Osteocyte (in vitro differentiated cells): ENCODE measurements around the gene CELA2A. TPM values are rescaled to one million over a fixed set of nuclear protein-coding genes. Genes with fewer than 3 reads are reported as not detected.

Experiments used
- DNase-seq: peaks from one replicate; pipeline ENCODE4 v3.0.0; 2021; ENCODE audit warnings: mixed read lengths; ENCODE audit not compliant: unreplicated experiment; ENCODE audit errors: extremely low spot score
- H3K27ac Mint-ChIP-seq: one replicate; pipeline ENCODE4 v1.8.0; 2021; ENCODE audit warnings: mild to moderate bottlenecking, mixed read lengths; ENCODE audit not compliant: unreplicated experiment
- H3K27me3 Mint-ChIP-seq: one replicate; pipeline ENCODE4 v1.8.0; 2021; ENCODE audit warnings: mixed read lengths; ENCODE audit not compliant: unreplicated experiment
- H3K36me3 Mint-ChIP-seq: one replicate; pipeline ENCODE4 v1.8.0; 2021; ENCODE audit warnings: mixed read lengths; ENCODE audit not compliant: unreplicated experiment
- H3K4me1 Mint-ChIP-seq: one replicate; pipeline ENCODE4 v1.8.0; 2021; ENCODE audit warnings: mixed read lengths; ENCODE audit not compliant: unreplicated experiment
- H3K4me3 Mint-ChIP-seq: one replicate; pipeline ENCODE4 v1.8.0; 2021; ENCODE audit warnings: mild to moderate bottlenecking, moderate library complexity, mixed read lengths; ENCODE audit not compliant: unreplicated experiment
- H3K9me3 Mint-ChIP-seq: one replicate; pipeline ENCODE4 v1.8.0; 2021; ENCODE audit warnings: mixed read lengths; ENCODE audit not compliant: unreplicated experiment
- total RNA-seq: library from RNA; stranded (reverse); gene quantifications from 2 replicates; pipeline ENCODE4 v1.2.1, GENCODE V29; 2021
- TF ChIP-seq, protein P1 (sequence below): fragments of 200-600 bp; sonication (generic); IDR thresholded peaks from 2 replicates; pipeline ENCODE4 v1.5.0; 2021; ENCODE audit warnings: antibody characterized with exemption, mild to moderate bottlenecking, moderate library complexity

Gene CELA2A
- total RNA-seq, 1 donor from 2014 or later = not detected

DNA sequence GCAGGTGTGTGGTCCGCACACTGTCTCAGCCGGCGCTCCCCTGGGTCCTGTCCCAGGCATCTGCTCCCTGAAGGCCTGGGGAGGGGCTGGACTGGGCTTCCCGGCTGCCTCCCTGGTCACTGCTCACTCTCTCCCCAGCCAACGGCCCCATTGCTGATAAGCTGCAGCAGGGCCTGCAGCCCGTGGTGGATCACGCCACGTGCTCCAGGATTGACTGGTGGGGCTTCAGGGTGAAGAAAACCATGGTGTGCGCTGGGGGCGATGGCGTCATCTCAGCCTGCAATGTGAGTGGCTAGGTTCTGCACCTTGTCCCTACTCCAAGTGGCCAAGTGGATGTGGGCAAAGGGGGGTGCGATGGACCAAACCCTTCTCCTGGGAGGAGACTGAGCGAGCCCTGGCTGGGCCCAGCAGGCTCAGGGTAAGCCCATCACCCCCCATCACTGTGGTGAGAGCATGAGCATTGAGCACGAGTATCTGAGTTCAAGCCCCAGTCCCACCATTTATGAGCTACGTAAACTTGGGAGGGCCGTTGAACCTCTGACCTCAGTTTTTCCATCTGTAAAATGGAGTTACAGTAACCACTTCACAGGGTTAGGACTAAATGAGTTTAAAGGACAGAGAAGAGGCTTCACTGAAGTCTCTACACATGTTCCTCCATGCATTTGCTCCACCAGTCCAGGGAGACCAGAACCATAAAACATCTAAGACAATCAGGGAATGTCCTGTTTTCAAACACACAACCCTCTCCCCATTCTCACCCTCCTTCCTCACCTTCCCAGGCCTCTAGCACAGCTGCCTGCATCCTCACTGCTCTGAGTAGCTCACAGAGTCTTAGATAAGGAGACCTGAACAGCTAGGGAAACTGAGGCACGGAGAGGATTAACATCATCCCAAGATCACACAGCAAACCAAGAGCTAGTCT, 11.8 kb upstream of the CELA2A start:
- DNase-seq = no peak
- Mint-ChIP-seq H3K36me3 (no peaks in the 10 kb centered on the region), H3K27me3 (peaks cover 5% of the 10 kb centered on the region), H3K27ac (no peak overlapping the region), H3K4me1 (no peaks in the 10 kb centered on the region), H3K9me3 (no peaks in the 10 kb centered on the region), H3K4me3 (no peak overlapping the region)
- TF ChIP-seq, protein P1, sequence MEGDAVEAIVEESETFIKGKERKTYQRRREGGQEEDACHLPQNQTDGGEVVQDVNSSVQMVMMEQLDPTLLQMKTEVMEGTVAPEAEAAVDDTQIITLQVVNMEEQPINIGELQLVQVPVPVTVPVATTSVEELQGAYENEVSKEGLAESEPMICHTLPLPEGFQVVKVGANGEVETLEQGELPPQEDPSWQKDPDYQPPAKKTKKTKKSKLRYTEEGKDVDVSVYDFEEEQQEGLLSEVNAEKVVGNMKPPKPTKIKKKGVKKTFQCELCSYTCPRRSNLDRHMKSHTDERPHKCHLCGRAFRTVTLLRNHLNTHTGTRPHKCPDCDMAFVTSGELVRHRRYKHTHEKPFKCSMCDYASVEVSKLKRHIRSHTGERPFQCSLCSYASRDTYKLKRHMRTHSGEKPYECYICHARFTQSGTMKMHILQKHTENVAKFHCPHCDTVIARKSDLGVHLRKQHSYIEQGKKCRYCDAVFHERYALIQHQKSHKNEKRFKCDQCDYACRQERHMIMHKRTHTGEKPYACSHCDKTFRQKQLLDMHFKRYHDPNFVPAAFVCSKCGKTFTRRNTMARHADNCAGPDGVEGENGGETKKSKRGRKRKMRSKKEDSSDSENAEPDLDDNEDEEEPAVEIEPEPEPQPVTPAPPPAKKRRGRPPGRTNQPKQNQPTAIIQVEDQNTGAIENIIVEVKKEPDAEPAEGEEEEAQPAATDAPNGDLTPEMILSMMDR = no peak

DNA sequence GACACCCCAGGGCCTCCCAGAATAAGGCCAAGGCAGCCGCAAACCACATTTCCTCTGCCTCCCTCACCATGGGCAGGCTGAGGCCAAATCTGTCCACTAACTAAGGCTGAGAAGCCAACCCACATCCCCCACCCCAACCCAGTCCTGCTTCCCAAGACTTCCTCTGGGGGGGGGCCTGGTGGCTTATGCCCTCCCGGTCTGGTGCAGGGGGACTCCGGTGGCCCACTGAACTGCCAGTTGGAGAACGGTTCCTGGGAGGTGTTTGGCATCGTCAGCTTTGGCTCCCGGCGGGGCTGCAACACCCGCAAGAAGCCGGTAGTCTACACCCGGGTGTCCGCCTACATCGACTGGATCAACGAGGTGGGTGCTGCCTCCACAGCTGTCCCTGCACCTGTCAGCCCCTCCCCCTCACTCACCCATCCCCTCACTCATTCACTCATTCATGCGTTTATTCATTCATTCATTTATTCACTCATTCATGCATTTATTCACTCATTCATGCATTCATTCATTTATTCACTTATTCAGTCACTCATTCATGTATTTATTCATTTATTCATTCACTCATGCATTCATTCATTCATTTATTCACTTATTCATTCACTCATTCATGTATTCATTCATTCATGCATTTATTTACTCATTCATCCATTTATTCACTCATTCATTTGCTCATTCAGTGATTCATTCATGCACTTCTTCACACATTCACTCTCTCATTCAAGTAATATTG, 11.0 kb upstream of the CELA2A start:
- Mint-ChIP-seq H3K36me3 (no peaks in the 10 kb centered on the region), H3K9me3 (no peaks in the 10 kb centered on the region), H3K27ac (no peak overlapping the region), H3K4me1 (no peaks in the 10 kb centered on the region), H3K27me3 (peaks cover 5% of the 10 kb centered on the region), H3K4me3 (no peak overlapping the region)
- no peak for DNase-seq
- TF ChIP-seq, protein P1 = no peak

DNA sequence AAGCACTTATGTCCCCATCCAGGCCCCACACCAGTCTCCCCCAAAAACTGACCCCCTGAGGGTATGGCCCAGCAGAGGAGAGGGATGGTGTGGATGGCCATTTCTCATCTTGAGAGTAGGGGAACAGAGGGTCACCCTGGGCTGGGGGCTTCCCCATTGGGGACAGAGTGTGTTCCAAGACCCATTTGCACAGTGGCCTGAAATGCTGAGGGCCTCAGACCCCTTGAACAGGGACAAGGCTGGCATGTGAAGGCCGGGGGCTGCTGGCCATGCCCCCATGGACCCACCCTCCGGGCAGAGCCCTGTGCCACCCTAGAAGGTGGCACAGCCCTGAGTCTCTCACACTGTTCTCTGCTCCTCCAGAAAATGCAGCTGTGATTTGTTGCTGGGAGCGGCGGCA, 10.3 kb upstream of the CELA2A start:
- no peak overlapping the region for H3K4me3 Mint-ChIP-seq
- H3K9me3 Mint-ChIP-seq = no peaks in the 10 kb centered on the region
- DNase-seq = no peak
- H3K36me3 Mint-ChIP-seq = no peaks in the 10 kb centered on the region
- no peaks in the 10 kb centered on the region for H3K4me1 Mint-ChIP-seq
- TF ChIP-seq, protein P1 = no peak
- peaks cover 5% of the 10 kb centered on the region for H3K27me3 Mint-ChIP-seq
- H3K27ac Mint-ChIP-seq = no peak overlapping the region

GRCh38 chr1:15448877-15449462, 7.6 kb upstream of the CELA2A start:
- no peak overlapping the region for H3K27ac Mint-ChIP-seq
- DNase-seq = no peak
- H3K9me3 Mint-ChIP-seq = no peaks in the 10 kb centered on the region
- no peak overlapping the region for H3K4me3 Mint-ChIP-seq
- peaks cover 5% of the 10 kb centered on the region for H3K27me3 Mint-ChIP-seq
- TF ChIP-seq, protein P1 = no peak
- H3K4me1 Mint-ChIP-seq = peaks cover 1% of the 10 kb centered on the region
- H3K36me3 Mint-ChIP-seq = no peaks in the 10 kb centered on the region

DNA sequence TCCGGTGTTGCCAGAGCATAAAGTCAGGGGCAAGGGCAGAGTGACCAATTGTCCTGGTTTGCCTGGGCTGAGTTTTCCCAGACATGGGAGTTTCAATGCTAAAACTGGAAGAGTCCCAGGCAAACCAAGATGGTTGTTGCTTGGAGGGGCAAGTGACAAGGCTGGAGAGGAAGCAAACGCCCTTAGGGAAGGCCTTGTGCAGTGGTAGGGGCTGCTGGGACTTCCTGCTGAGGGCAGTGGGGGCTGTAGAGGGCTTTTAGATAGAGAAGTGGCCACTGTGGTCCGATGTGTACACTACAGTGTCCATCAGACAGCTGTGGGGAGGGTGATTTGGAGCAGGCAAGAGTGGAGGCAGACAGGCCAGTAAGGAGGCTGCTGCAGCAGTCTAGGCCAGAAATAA, 7.0 kb upstream of the CELA2A start:
- Mint-ChIP-seq H3K27ac (no peak overlapping the region), H3K4me3 (no peak overlapping the region), H3K9me3 (no peaks in the 10 kb centered on the region), H3K36me3 (no peaks in the 10 kb centered on the region), H3K27me3 (peaks cover 5% of the 10 kb centered on the region), H3K4me1 (peaks cover 7% of the 10 kb centered on the region)
- no peak for DNase-seq
- TF ChIP-seq, protein P1 = no peak
